Fibroblast of the conjunctiva (primary cell): ENCODE measurements around the gene SYTL1.

ENCODE experiments used
- DNase-seq: peaks from one replicate; pipeline ENCODE4 v3.0.0-alpha.2; 2010; ENCODE audit warnings: low read depth

SYTL1 gene

DNA sequence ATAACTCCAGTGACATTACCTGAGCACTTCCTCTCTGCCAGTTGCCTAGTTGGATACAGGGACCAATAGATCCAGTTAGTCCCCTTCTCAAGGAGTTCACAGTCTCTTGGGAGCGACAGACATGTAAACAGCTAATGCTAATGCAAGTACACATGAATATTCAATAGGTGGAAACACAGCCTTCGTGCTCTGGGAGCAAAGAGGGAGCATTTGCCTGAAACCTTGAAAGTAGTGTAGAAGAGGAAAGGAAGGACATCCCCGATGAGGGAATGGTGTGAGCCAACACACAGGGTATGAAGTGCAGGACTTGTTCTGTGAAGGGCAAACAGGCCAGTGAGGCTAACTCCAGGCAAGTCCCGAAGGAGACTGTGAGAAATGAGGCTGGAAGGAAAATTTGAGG, 23.7 kb upstream of the SYTL1 start:
- no peak for DNase-seq

DNA sequence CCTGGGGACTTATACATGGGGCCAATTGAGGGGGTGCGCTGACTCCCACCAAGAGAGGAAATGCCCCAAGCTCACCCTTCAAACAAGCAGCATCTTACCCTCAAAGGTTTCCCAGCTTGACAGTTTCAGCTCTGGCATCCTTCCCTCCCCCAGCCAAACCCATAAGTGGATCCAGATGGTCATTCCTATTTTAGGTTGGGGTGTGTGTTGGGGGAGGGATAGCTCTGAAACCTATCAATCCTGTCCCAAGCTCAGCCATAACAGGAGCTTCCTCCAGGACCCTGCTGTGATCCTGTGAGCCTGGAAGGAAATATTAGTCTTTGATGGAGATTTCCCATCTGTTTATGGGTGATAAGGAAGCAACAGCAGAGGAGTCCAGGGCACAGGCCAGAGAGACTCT, 23.2 kb upstream of the SYTL1 start:
- peak; percentile 53 for DNase-seq

DNA sequence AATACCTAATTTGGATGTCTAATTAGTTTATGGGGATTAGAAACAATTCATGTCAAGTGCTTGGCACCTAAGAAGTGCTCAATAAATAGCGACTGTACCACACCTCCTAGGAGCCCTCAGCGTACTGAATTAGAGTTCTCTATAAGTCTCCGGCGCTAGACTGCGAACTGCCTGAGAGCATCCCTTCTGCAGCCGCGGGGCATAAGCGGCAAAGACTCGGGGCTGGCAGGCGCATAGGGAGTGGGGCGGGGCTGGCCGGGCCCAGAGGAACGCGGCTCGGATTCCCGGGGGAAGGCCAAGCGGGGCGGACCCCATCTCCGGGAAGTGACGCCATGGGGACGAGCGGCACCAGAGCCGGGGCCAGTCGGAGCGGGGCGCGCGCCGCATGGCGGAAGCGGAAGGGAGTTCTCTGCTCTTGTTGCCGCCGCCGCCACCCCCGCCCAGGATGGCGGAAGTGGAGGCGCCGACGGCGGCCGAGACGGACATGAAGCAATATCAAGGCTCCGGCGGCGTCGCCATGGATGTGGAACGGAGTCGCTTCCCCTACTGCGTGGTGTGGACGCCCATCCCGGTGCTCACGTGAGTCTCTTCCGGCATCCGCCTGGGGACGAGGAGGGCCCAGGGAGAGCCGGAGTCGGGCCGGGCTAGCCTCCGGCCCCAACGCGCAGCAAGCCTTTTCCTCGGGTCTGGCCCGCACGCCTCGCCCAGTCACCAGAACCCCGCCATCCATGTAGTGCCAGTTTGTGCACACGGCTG, 19.8 kb upstream of the SYTL1 start, which contains the start of gene TMEM222:
TSS of gene TMEM222 (plus strand) at position 351 of the 756 bp plus-strand sequence. CDS start at position 386, 35 bp downstream.
- DNase-seq, result peak; percentile 92

DNA sequence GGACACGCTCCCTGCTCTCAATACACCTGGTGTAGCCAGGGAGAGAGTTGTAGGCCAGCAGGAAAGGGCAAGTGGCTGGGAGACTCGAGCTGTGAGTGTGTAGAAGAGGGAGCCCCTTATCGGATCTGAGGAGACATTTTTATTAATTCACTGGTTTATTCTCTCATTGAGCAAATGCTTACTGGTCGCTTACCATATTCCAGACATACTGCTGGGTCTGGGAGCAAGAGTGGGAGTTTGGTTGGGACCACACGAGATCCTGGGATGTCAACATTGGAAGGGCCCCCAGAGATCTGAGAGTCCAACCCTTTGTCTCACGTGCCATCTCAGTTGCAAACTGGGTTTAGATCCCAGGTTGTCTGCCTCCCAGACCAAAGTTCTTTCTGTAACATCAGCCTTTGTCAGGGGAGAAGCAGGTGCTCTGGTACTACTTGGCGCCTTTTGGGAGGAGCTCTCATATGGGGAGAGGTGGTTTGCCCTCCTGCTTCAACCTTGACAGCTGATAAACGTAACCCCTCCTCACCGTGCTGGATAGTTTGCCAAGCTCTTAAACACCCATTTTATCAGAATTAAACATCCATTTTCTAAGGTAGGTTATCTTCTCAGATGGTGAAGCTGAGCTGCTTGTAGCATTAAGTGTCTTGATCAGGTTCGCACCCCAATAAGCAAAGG, 19.1 kb upstream of the SYTL1 start:
- no peak for DNase-seq

DNA sequence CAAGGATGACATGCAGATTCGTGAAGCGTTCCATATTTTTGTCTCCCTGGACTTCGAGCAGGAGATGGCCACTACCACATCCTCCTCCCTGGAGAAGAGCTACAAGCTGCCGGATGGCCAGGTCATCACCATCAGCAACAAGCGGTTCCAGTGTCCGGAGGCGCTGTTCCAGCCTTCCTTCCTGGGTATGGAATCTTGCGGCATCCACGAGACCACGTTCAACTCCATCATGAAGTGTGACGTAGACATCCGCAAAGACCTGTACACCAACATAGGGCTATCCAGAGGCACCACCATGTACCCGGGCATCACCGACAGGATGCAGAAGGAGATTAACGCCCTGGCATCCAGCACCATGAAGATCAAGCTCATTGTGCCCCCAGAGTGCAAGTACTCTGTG, 16.5 kb upstream of the SYTL1 start:
- no peak for DNase-seq

DNA sequence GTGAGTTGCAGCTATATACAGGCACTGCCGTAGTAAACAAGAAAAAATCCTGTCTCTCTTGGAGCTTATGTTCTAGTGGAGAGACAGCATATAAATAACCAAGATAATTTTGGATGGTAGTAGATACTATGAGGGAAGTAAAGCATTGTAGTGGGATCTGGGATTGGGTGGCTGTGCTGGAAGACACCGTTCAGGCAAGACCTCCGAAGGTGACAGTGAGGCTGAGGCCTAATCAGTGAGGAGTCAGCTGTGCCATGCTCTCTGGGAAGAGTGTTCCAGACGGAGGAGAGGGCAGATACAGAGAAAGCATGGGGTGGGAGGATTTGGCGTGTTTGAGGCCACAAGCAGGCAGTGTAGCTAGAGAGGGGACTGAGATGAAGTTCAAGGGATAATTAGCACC, 13.9 kb upstream of the SYTL1 start:
- no peak for DNase-seq

DNA sequence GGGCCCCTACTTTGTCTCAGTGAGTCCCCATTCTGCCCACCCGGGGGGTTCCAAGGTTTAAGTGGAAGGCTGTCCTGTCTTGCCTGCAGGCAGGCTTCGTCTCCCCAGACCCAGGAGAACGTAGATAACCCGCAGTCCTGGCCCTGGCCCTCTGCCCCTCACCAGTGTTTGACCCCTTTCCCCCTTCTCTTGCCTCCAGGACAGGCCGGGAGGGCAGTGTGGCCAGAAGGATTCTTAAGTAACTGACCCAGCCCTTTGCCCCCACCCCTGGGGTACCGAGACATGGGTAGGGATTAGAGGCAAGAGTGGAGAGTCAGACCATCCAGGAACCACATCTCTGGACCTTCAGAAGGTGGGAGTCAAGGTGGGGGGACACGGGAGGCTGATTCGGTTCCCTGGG, 11.0 kb upstream of the SYTL1 start:
- no peak for DNase-seq

DNA sequence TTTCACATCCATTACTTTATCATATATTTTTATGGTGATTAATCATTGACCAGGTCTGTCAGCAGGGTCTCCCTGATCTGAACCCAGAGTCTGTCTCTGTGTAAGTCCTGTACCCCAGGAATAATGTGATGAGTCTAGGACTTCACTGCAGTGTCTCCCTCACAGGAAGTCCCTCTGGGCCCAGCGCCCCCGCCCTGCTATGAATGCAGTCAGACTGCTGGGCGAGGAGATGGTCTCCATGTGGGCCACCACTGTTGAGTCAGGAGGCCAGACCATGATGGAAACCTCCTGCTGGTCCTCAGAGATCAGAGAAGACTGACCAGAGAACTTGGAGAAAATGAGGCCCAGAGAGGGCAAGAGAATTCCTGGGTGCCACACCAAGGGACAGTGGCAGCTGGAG, 10.4 kb upstream of the SYTL1 start:
- no peak for DNase-seq

DNA sequence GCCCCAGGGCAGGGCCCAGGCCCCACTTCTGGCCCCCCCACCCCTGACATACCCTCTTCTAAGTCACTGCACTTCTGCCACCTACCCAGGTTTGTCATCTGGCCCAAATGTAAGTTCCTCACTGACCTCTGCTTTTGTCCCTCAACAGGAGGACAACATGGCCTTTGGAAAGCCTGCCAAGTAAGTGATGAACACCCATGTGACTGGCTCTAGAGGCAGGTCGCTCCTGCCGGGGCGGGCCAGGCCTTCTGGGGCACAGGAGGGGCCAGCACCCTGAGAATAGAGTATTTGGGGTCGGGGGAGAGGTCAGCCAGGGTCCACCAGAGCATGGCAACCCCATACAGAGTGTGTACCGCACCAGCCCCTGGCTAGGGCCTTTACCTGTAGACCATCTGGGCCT, 9.9 kb upstream of the SYTL1 start:
- no peak for DNase-seq

DNA sequence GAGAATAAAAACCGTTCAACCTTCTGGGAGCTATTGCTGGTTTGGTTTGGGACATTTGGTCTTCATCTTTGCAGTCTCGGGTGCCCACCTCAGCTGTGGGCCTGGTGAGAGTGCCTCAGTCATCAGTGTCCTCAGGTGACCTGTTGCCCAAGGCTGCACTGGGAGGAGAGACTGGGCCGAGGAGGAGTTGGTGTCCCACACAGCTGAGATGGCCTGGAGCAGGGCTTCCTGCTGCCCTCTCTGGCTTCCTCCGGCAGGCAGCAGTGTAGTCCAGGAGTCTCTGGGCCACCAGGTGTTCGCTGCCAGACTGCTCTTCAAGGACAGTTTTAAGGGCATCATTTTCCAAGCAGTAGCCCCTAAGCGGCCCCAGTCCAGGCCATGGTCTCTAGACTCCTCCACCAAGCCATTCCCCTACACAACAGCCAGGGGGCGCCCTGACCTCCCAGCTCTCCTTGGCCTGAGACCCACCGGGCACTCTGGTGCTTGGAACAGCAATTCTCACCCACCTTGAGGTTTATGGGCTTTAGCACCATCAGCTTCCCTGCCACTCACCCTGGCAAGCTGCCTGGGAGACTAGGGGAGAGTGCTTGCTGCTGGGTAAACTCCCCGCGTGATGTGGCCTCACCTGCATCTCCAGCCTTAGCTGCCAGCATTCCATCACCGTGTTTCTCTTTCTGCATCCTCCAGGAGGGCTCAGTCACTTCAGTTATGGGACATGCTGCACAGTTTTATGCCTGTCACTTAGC, 9.1 kb upstream of the SYTL1 start:
- no peak for DNase-seq

DNA sequence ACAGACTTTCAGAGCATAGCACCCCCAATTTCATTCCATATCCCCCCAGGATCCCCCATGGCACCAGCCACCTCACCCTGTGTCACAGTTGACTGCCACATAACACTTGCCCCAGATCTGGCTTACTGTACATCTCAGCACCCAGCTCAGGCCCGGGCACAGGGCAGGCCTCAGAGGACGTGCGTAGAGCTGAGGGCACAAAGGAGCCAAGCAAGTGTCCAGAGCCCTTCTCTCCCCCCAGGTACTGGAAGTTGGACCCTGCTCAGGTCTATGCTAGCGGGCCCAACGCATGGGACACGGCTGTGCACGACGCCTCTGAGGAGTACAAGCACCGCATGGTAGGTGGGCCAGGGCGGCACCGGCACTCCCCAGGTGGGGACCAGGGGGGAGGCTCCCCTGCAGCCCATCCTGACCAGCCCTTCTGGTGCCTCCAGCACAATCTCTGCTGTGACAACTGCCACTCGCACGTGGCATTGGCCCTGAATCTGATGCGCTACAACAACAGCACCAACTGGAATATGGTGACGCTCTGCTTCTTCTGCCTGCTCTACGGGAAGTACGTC, 8.0 kb upstream of the SYTL1 start:
- no peak for DNase-seq

DNA sequence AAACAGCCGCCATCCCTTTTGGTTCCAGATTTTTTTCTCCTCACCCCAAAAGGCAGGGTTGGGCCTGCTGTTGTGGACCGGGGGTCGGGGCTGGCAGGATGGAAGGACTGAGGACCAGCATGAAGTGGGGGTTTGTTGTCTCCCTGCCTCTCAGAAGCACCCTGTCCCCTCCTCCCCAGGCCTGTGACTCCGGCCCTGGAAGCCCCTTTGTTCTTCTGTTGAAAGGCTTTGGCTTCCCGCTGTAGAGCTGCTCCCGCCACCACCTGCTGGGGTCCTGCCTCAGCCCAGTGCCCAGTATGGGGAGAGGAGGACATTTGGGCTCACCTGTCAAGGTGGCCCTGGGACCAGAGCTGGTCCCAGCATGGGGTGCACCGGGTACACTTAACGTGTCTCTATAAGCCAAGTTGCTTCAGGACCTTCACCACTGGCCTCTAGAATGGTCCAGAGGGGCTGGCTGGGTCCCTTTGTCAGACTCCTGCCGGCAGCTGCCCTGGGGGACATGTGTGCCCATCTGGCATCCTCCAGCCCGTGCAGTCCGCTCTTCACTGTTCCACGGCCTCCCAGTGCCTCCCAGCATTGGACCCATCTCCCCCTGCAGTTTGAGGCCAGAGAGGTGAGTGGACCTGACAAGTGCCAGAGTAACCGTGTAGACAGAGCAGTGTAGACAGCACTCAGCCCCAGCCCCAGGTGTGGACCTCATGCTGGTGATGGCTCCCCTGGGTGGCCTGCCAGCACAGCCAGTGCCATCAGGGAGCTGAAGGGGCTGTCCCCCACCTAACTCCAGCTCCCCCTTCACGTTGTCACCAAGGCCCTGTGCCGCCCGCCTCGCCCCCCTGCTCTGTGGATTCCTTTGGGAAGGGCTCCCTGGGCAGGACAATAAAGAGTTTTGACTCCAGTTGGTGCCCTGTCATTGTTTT, 6.1 kb upstream of the SYTL1 start:
- DNase-seq, result no peak

DNA sequence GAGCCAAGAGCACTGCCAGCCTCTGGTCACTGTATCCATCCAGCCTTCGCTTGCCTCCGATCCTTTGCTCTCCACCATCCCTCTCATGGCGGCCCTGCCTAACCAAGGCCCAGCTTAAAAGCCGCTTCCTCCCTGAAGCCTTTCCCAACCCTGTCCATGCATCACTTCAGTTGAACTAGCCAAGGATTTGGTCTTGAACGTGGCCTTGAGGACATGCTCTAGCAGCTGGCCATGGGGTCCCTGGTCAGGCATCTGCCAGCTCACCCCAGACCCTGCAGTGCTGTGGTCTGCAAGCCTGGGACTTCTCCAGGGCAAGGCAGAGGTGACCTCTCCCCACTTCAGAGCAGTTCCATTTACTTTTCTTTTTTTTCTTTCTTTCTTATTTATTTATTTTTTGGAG, 5.1 kb upstream of the SYTL1 start:
- no peak for DNase-seq

DNA sequence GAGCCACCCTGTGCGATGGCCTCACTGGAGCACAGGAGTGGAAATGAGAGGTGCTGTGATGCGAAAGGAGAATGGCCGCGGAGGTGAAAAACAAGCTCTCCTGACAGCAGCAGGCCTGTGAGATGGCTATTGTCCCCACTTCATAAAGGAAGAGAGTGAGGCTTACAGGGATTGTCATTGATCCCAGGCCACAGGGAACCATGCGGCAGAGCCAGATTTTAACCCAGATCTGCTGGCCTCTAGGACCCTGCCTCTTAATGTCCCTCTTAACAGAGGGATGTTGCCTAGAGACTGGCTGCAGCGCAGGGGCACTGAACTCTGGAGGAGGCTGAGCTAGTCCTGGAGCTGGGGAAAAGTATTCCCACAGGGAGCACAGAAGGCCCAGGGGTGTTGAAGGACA, 3.1 kb upstream of the SYTL1 start:
- no peak for DNase-seq

DNA sequence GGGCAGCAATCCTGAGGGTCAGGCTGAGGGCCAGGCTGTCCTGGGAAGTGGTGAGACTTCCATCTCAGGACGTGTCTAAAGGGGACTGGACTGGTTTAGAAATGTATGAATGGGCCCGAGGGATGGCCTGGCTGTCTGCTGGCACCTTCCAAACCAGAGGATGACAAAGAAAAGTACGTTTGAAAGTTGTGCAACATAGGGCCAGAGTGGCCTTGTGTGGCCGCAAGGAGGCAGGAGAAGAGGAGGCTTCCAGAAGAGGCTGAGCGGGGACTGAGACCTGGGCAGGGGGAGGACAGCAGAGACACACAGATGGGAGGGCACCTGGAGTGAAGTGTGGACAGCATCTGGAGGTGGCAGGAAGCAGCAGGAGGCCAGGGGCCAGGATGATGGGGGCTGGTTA, 2.6 kb upstream of the SYTL1 start:
- no peak for DNase-seq

DNA sequence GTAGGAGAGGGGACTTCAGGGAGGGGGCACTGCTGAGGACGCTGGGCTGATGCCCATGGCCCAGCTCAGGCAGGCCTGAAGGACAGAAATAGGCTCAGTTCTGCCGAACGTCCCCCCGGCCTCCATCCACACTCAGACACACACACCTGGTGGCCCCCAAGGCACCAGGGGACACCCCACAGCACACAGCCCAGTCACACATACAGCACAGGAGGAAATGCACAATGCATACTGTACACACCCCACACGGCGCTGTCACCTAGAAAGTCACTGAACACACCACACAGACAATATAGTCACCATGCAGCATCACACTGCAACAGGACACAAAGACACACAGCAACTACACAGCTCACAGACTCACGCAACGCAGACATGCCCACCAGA, 562 bp downstream of the SYTL1 start:
- DNase-seq, result no peak

DNA sequence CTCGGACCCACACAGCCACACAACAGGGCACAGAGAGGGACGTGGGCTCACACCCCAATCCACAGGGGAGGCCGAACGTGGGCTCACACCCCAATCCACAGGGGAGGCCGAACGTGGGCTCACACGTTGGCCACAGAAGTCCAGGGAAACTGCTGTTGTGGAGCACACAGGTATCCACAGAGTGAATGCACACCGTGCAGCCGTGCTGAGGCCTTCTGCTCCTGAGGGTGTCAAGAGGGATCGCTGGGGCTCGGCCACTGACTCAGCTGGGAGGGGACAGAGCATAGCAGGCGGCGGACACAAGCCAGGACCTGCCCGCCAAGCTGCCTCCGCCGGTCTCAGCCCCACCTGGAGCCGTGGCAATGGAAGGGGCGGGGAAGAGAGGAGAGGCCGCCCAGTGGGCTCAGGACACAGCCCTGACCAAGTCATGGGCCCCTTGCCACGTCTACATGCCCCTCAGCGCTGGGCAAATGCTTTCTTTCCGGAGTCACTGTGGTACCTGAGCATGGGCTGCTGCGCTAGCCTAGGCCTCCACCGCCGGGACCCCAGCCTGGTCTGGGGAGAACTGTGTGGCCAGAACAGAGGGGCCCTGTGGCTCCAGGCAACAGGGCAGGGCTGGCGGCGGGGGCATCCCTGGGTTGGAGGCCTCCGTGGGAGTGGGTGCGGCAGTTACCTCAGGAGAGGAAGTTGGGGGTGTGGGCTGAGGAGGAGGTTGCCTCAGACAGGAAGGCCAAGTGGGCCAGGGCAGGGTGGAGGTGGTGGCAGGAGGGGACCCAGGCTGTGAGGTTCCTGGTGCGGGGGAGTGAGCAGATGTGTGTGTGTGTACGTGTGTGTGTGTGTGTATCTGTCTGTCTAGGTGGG, 1.2 kb downstream of the SYTL1 start:
- DNase-seq, result no peak

DNA sequence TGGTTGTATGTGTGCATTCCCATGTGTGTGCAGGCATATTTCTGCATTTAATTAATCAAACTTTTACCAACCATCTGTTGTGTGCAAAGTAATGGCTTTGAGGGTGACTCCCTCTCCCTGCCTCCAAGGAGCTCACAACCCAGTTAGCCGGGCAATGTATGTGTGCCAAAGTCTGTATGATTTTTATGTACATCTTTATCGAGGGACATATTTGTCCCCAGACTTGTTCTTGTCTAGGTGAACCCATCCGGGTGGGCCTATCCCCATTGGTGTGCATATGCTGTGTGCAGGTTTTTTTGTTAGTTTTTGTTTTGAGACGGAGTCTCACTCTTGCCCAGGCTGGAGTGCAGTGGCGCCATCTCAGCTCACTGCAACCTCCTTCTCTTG, 1.8 kb downstream of the SYTL1 start:
- no peak for DNase-seq

DNA sequence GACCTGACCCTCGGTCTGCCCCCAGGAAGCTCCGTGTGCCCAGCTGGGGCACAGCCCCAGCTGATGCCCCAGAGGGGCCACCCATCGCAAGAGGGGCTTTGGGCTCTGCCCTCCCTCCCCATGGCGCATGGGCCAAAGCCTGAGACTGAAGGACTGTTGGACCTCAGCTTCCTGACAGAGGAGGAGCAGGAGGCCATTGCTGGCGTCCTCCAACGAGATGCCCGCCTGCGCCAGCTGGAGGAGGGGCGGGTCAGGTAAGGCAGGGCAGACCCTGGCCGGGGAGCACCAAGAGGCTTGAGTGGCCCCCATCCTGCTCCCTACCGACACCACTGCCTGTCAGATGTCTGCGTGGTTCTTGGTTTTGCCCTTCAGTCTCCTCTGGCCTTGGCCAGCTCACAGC, 3.5 kb downstream of the SYTL1 start:
- DNase-seq, result no peak

DNA sequence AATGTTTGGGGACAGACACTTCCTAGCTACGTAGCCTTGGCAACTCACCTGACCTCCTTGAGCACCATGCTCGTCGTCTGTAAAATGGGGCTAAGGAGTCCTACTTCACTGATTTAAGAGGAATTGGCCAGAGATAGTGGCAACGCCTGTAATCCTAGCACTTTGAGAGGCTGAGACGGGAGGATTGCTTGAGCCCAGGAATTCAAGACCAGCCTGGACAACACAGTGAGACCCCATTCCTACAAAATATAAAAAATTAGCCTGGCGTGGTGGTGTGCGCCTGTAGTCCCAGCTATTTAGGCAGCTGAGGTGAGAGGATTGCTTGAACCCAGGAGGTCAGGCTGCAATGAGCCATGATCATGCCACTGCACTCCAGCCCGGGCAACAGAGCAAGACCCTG, 4.5 kb downstream of the SYTL1 start:
- no peak for DNase-seq
